Measurements from ENCODE around the gene RNF17. TPM values are rescaled to one million over a fixed set of nuclear protein-coding genes. Genes with fewer than 3 reads are reported as not detected.

Gene RNF17
- total RNA-seq, 2 experiments from 2014 or later, result 0.25 to 0.28 TPM

- CTCF ChIA-PET, result no interaction called here
- no peaks in the 10 kb centered on the region for H3K27me3 Mint-ChIP-seq
- DNase-seq (no peak), ATAC-seq (ENCODE audit: poor library complexity) (no peak)
- Histone ChIP-seq H3K27ac (ENCODE audit: low read depth in 1 of 2, low read length in 2 of 2) (no peak overlapping the region), H3K9me3 (ENCODE audit: control insufficient read depth in 1 of 2, insufficient read depth in 1 of 2, low read length in 2 of 2) (no peaks in the 10 kb centered on the region), H3K27me3 (ENCODE audit: control insufficient read depth in 1 of 2, insufficient read depth in 2 of 2, low read length in 2 of 2) (no peaks in the 10 kb centered on the region), H3K4me1 (ENCODE audit: insufficient read depth, low read length) (no peaks in the 10 kb centered on the region), H3K36me3 (ENCODE audit: insufficient read depth, low read length) (no peaks in the 10 kb centered on the region), H3K4me3 (ENCODE audit: low read length) (no peak overlapping the region)
- no peak for TF ChIP-seq CTCF (IDR thresholded peaks at IDR 0.05)
- peaks cover 33% of the 10 kb centered on the region for H3K36me3 Mint-ChIP-seq (ENCODE audit: low read depth)
- no peak overlapping the region for H3K27ac Mint-ChIP-seq
- H3K9me3 Mint-ChIP-seq, result no peaks in the 10 kb centered on the region
- POLR2A ChIA-PET, result no interaction called here
- no peak overlapping the region for H3K4me3 Mint-ChIP-seq
- no peaks in the 10 kb centered on the region for H3K4me1 Mint-ChIP-seq (ENCODE audit: low read depth)
- intact Hi-C loops (cut with DNase I, micrococcal nuclease), result no loop called here
These were observed 126.3 kb downstream of the RNF17 start for GRCh38 chr13:24890256-24890655.

- POLR2A ChIA-PET, result no interaction called here
- intact Hi-C loops (cut with DNase I, micrococcal nuclease), result no loop called here
- Mint-ChIP-seq H3K27ac (no peak overlapping the region), H3K27me3 (no peaks in the 10 kb centered on the region), H3K9me3 (no peaks in the 10 kb centered on the region), H3K4me3 (no peak overlapping the region), H3K36me3 (ENCODE audit: low read depth) (peaks cover 26% of the 10 kb centered on the region), H3K4me1 (ENCODE audit: low read depth) (no peaks in the 10 kb centered on the region)
- ATAC-seq (ENCODE audit: poor library complexity) (no peak), DNase-seq (no peak)
- Histone ChIP-seq H3K27ac (ENCODE audit: low read depth in 1 of 2, low read length in 2 of 2) (no peak overlapping the region), H3K36me3 (ENCODE audit: insufficient read depth, low read length) (no peaks in the 10 kb centered on the region), H3K4me1 (ENCODE audit: insufficient read depth, low read length) (no peaks in the 10 kb centered on the region), H3K27me3 (ENCODE audit: control insufficient read depth in 1 of 2, insufficient read depth in 2 of 2, low read length in 2 of 2) (no peaks in the 10 kb centered on the region), H3K9me3 (ENCODE audit: control insufficient read depth in 1 of 2, insufficient read depth in 1 of 2, low read length in 2 of 2) (no peaks in the 10 kb centered on the region), H3K4me3 (ENCODE audit: low read length) (no peak overlapping the region)
- TF ChIP-seq CTCF (IDR thresholded peaks at IDR 0.05), result no peak
- CTCF ChIA-PET, result no interaction called here
These were observed 127.6 kb downstream of the RNF17 start for GRCh38 chr13:24891476-24892108.

- no peak overlapping the region for H3K4me3 Mint-ChIP-seq
- TF ChIP-seq CTCF (IDR thresholded peaks at IDR 0.05), result no peak
- ChIA-PET CTCF (no interaction called here), POLR2A (no interaction called here)
- intact Hi-C loops (cut with DNase I, micrococcal nuclease), result no loop called here
- peaks cover 21% of the 10 kb centered on the region for H3K36me3 Mint-ChIP-seq (ENCODE audit: low read depth)
- Histone ChIP-seq H3K9me3 (ENCODE audit: control insufficient read depth in 1 of 2, insufficient read depth in 1 of 2, low read length in 2 of 2) (no peaks in the 10 kb centered on the region), H3K36me3 (ENCODE audit: insufficient read depth, low read length) (no peaks in the 10 kb centered on the region), H3K4me1 (ENCODE audit: insufficient read depth, low read length) (no peaks in the 10 kb centered on the region), H3K4me3 (ENCODE audit: low read length) (no peak overlapping the region), H3K27me3 (ENCODE audit: control insufficient read depth in 1 of 2, insufficient read depth in 2 of 2, low read length in 2 of 2) (no peaks in the 10 kb centered on the region), H3K27ac (ENCODE audit: low read depth in 1 of 2, low read length in 2 of 2) (no peak overlapping the region)
- H3K27ac Mint-ChIP-seq, result no peak overlapping the region
- H3K9me3 Mint-ChIP-seq, result no peaks in the 10 kb centered on the region
- ATAC-seq (ENCODE audit: poor library complexity) (no peak), DNase-seq (no peak)
- no peaks in the 10 kb centered on the region for H3K4me1 Mint-ChIP-seq (ENCODE audit: low read depth)
- H3K27me3 Mint-ChIP-seq, result no peaks in the 10 kb centered on the region
These were observed 128.9 kb downstream of the RNF17 start for GRCh38 chr13:24892829-24893228.

Measured in CD4-positive, alpha-beta T cell (primary cell).